ENCODE results near the gene MCC.

The MCC gene

GRCh38 chr5:113510836-113511451, 22.7 kb upstream of the MCC start:
- ATAC-seq (replicated peaks): no peak
- DNase-seq: no peak
- Mint-ChIP-seq H3K36me3 (peaks cover 3 to 5% of the 10 kb centered on the region in 2 donors), H3K4me3 (no peak overlapping the region), H3K9me3 (no peaks in the 10 kb centered on the region), H3K4me1 (peaks cover 6 to 18% of the 10 kb centered on the region in 2 donors), H3K27ac (no peak overlapping the region), H3K27me3 (peaks cover 20 to 23% of the 10 kb centered on the region in 2 donors)

- no peak overlapping the region for H3K27ac Mint-ChIP-seq
- DNase-seq (no peak), ATAC-seq (replicated peaks) (no peak)
- no peak overlapping the region for H3K4me3 Mint-ChIP-seq
- peaks cover 36 to 41% of the 10 kb centered on the region in 2 donors for H3K27me3 Mint-ChIP-seq
- no peaks in the 10 kb centered on the region for H3K9me3 Mint-ChIP-seq
- H3K4me1 Mint-ChIP-seq: no peaks in the 10 kb centered on the region
- no peaks in the 10 kb centered on the region for H3K36me3 Mint-ChIP-seq
Measured at GRCh38 chr5:113508756-113509155, 20.5 kb upstream of the MCC start.

- Mint-ChIP-seq H3K27ac (no peak overlapping the region), H3K27me3 (peaks cover 46 to 53% of the 10 kb centered on the region in 2 donors), H3K36me3 (no peaks in the 10 kb centered on the region), H3K4me3 (no peak overlapping the region), H3K9me3 (no peaks in the 10 kb centered on the region), H3K4me1 (no peaks in the 10 kb centered on the region)
- ATAC-seq (replicated peaks) (no peak), DNase-seq (no peak)
Measured at GRCh38 chr5:113507601-113508000, 19.3 kb upstream of the MCC start.

- Mint-ChIP-seq H3K27me3 (peaks cover 65 to 71% of the 10 kb centered on the region in 2 donors), H3K27ac (no peak overlapping the region), H3K36me3 (no peaks in the 10 kb centered on the region), H3K4me3 (no peak overlapping the region), H3K9me3 (peaks cover 4 to 7% of the 10 kb centered on the region in 2 donors), H3K4me1 (no peaks in the 10 kb centered on the region)
- DNase-seq (no peak), ATAC-seq (replicated peaks) (no peak)
Measured at GRCh38 chr5:113505181-113505580, 16.9 kb upstream of the MCC start.

- no peak for ATAC-seq (replicated peaks)
- no peaks in the 10 kb centered on the region for H3K36me3 Mint-ChIP-seq
- no peak for DNase-seq
- peaks cover 7 to 10% of the 10 kb centered on the region in 2 donors for H3K9me3 Mint-ChIP-seq
- H3K27me3 Mint-ChIP-seq: peaks cover 62 to 73% of the 10 kb centered on the region in 2 donors
- H3K4me1 Mint-ChIP-seq: no peaks in the 10 kb centered on the region
- H3K27ac Mint-ChIP-seq: no peak overlapping the region
- H3K4me3 Mint-ChIP-seq: no peak overlapping the region
Measured at GRCh38 chr5:113503146-113503545, 14.9 kb upstream of the MCC start.

GRCh38 chr5:113502073-113502472, 13.8 kb upstream of the MCC start:
- no peaks in the 10 kb centered on the region for H3K36me3 Mint-ChIP-seq
- peaks cover 67 to 76% of the 10 kb centered on the region in 2 donors for H3K27me3 Mint-ChIP-seq
- DNase-seq (no peak), ATAC-seq (replicated peaks) (no peak)
- H3K4me1 Mint-ChIP-seq: no peaks in the 10 kb centered on the region
- H3K27ac Mint-ChIP-seq: no peak overlapping the region
- H3K4me3 Mint-ChIP-seq: no peak overlapping the region
- H3K9me3 Mint-ChIP-seq: peaks cover 7 to 10% of the 10 kb centered on the region in 2 donors

- Mint-ChIP-seq H3K36me3 (peaks cover 4 to 6% of the 10 kb centered on the region in 2 donors), H3K27ac (no peak overlapping the region), H3K4me3 (no peak overlapping the region), H3K4me1 (no peaks in the 10 kb centered on the region), H3K9me3 (peaks cover 12 to 13% of the 10 kb centered on the region in 2 donors), H3K27me3 (peaks cover 43 to 52% of the 10 kb centered on the region in 2 donors)
- no peak for DNase-seq
- ATAC-seq (replicated peaks): no peak
Measured at GRCh38 chr5:113495422-113495841, 7.2 kb upstream of the MCC start.

- Mint-ChIP-seq H3K4me3 (no peak overlapping the region), H3K4me1 (peaks cover under 1 to 5% of the 10 kb centered on the region in 2 donors), H3K9me3 (peaks cover 15 to 16% of the 10 kb centered on the region in 2 donors), H3K27me3 (peaks cover 48 to 55% of the 10 kb centered on the region in 2 donors), H3K27ac (no peak overlapping the region), H3K36me3 (peaks cover 9% of the 10 kb centered on the region in 2 donors)
- no peak for ATAC-seq (replicated peaks)
- no peak for DNase-seq
Measured at GRCh38 chr5:113493446-113493845, 5.2 kb upstream of the MCC start.

GRCh38 chr5:113491022-113491421, 2.8 kb upstream of the MCC start:
- peaks cover 15 to 16% of the 10 kb centered on the region in 2 donors for H3K9me3 Mint-ChIP-seq
- no peak for DNase-seq
- H3K27me3 Mint-ChIP-seq: peaks cover 58 to 63% of the 10 kb centered on the region in 2 donors
- peaks cover 9% of the 10 kb centered on the region in 2 donors for H3K36me3 Mint-ChIP-seq
- ATAC-seq (replicated peaks): no peak
- H3K27ac Mint-ChIP-seq: no peak overlapping the region
- no peak overlapping the region for H3K4me3 Mint-ChIP-seq
- H3K4me1 Mint-ChIP-seq: peaks cover 6 to 18% of the 10 kb centered on the region in 2 donors

- Mint-ChIP-seq H3K36me3 (peaks cover 9% of the 10 kb centered on the region in 2 donors), H3K4me3 (no peak overlapping the region), H3K9me3 (peaks cover 15 to 16% of the 10 kb centered on the region in 2 donors), H3K27me3 (peaks cover 58 to 70% of the 10 kb centered on the region in 2 donors), H3K4me1 (peaks cover 6 to 18% of the 10 kb centered on the region in 2 donors), H3K27ac (no peak overlapping the region)
- DNase-seq (no peak), ATAC-seq (replicated peaks) (no peak)
Measured at GRCh38 chr5:113490317-113490716, 2.1 kb upstream of the MCC start.

- Mint-ChIP-seq H3K9me3 (peaks cover 15 to 16% of the 10 kb centered on the region in 2 donors), H3K4me1 (peaks cover 6 to 18% of the 10 kb centered on the region in 2 donors), H3K27ac (no peak overlapping the region), H3K4me3 (no peak overlapping the region), H3K27me3 (peaks cover 65 to 78% of the 10 kb centered on the region in 2 donors), H3K36me3 (peaks cover 9% of the 10 kb centered on the region in 2 donors)
- ATAC-seq (replicated peaks): peak; percentile 64 to 84
- DNase-seq: no peak
Measured at GRCh38 chr5:113489299-113489698, 1.0 kb upstream of the MCC start.

- H3K9me3 Mint-ChIP-seq: peaks cover 15 to 16% of the 10 kb centered on the region in 2 donors
- peaks cover 70 to 84% of the 10 kb centered on the region in 2 donors for H3K27me3 Mint-ChIP-seq
- no peak for ATAC-seq (replicated peaks)
- H3K4me3 Mint-ChIP-seq: peak overlapping the region; percentile 80 to 84
- peaks cover 6 to 18% of the 10 kb centered on the region in 2 donors for H3K4me1 Mint-ChIP-seq
- H3K36me3 Mint-ChIP-seq: peaks cover 9% of the 10 kb centered on the region in 2 donors
- no peak for DNase-seq
- H3K27ac Mint-ChIP-seq: peak overlapping the region; percentile 71
Measured at GRCh38 chr5:113488645-113489184, 462 bp upstream of the MCC start.

- Mint-ChIP-seq H3K27me3 (peaks cover 77 to 91% of the 10 kb centered on the region in 2 donors), H3K36me3 (peaks cover 9% of the 10 kb centered on the region in 2 donors), H3K4me3 (peak overlapping the region; percentile 70 to 84), H3K9me3 (peaks cover 15 to 16% of the 10 kb centered on the region in 2 donors), H3K4me1 (peaks cover 6 to 18% of the 10 kb centered on the region in 2 donors), H3K27ac (peak overlapping the region; percentile 51)
- ATAC-seq (replicated peaks): peak in 1 of 2 donors; percentile 35
- DNase-seq: no peak
Measured at GRCh38 chr5:113487416-113487780, 855 bp downstream of the MCC start.

- ATAC-seq (replicated peaks) (no peak), DNase-seq (no peak)
- peaks cover 40 to 52% of the 10 kb centered on the region in 2 donors for H3K27me3 Mint-ChIP-seq
- H3K36me3 Mint-ChIP-seq: no peaks in the 10 kb centered on the region
- no peak overlapping the region for H3K27ac Mint-ChIP-seq
- H3K9me3 Mint-ChIP-seq: no peaks in the 10 kb centered on the region
- H3K4me1 Mint-ChIP-seq: no peaks in the 10 kb centered on the region
- no peak overlapping the region for H3K4me3 Mint-ChIP-seq
Measured at GRCh38 chr5:113480243-113480642, 8.0 kb downstream of the MCC start.

GRCh38 chr5:113478691-113479090, 9.6 kb downstream of the MCC start:
- no peak overlapping the region for H3K27ac Mint-ChIP-seq
- no peak for DNase-seq
- H3K9me3 Mint-ChIP-seq: no peaks in the 10 kb centered on the region
- ATAC-seq (replicated peaks): no peak
- H3K27me3 Mint-ChIP-seq: peaks cover 37 to 46% of the 10 kb centered on the region in 2 donors
- no peaks in the 10 kb centered on the region for H3K36me3 Mint-ChIP-seq
- no peaks in the 10 kb centered on the region for H3K4me1 Mint-ChIP-seq
- no peak overlapping the region for H3K4me3 Mint-ChIP-seq

Data from stimulated activated naive B cell treated with anti-CD40 and anti-IgM and Interleukin-4, amounts not matched to agents 10 μg/mL and 1 μg/mL and 100 μg/mL, for 72 hours (primary cell).